ENCODE measurements around the gene NEUROD1. TPM values are rescaled to one million over a fixed set of nuclear protein-coding genes. Genes with fewer than 3 reads are reported as not detected.

Gene NEUROD1
- total RNA-seq, 2 experiments from 2014 or later: not detected

DNA sequence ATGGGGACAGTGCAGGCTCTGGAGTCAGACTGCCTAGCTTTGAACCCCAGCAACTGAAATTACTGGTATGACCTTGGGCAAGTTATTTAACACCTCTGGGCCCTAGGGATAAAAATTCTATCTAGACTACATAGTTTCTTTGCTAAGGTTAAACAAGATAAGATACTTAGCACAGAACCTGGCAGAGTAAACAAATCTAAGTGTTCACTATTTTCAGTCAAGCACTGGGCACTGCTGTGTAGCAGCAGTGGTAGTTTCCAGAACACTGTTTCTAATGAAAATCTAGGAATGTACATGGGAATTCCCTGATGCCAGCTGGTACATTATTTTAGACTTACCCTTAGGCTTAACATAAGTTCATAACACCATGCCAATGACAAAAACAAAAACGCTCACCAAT lies 40.6 kb downstream of the NEUROD1 start:
- Mint-ChIP-seq H3K4me1 (ENCODE audit: low read depth) (no peaks in the 10 kb centered on the region), H3K9me3 (no peaks in the 10 kb centered on the region), H3K27me3 (peaks cover 5% of the 10 kb centered on the region), H3K36me3 (ENCODE audit: low read depth) (no peaks in the 10 kb centered on the region), H3K4me3 (no peak overlapping the region), H3K27ac (no peak overlapping the region)
- DNase-seq (no peak), ATAC-seq (no peak)
- intact Hi-C loops (cut with micrococcal nuclease): no loop called here
- POLR2A ChIA-PET: no interaction called here
- TF ChIP-seq, protein P1, sequence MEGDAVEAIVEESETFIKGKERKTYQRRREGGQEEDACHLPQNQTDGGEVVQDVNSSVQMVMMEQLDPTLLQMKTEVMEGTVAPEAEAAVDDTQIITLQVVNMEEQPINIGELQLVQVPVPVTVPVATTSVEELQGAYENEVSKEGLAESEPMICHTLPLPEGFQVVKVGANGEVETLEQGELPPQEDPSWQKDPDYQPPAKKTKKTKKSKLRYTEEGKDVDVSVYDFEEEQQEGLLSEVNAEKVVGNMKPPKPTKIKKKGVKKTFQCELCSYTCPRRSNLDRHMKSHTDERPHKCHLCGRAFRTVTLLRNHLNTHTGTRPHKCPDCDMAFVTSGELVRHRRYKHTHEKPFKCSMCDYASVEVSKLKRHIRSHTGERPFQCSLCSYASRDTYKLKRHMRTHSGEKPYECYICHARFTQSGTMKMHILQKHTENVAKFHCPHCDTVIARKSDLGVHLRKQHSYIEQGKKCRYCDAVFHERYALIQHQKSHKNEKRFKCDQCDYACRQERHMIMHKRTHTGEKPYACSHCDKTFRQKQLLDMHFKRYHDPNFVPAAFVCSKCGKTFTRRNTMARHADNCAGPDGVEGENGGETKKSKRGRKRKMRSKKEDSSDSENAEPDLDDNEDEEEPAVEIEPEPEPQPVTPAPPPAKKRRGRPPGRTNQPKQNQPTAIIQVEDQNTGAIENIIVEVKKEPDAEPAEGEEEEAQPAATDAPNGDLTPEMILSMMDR (IDR thresholded peaks at IDR 0.05): no peak
- CTCF ChIA-PET: no interaction called here

DNA sequence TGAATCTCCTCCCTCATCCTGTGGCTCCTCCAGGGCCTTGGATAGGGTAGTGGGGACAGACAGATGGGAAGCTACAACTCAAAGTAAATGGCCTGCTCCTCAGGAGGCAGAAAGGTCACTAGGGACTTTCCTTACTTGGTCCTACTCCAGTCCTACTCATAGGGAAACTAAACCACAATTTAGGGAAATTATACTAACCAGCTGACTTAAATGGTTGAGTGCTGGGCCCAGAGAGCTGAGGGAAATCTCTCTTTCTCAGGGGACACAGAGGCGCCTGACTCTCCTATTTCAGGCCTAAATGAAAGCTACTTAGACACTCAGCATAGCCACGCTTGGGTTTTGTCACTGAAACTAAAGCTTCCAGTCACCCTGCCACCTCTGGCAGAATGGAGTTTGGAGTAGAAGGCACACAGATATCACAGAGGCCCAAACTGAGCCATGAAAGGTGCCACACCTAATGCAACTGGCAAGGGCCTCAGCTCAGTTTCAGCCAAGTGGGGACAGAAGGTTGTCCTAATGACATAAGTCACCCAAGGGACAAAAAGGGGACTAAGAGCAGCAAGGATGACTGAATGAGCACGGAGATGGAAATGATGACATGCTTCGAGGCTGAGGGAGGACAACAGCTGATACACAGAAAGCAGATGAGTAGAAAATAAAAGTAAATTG lies 47.5 kb downstream of the NEUROD1 start:
- peaks cover 1% of the 10 kb centered on the region for H3K27me3 Mint-ChIP-seq
- no peaks in the 10 kb centered on the region for H3K36me3 Mint-ChIP-seq (ENCODE audit: low read depth)
- H3K4me1 Mint-ChIP-seq (ENCODE audit: low read depth): no peaks in the 10 kb centered on the region
- intact Hi-C loops (cut with micrococcal nuclease): no loop called here
- H3K27ac Mint-ChIP-seq: no peak overlapping the region
- DNase-seq (no peak), ATAC-seq (no peak)
- TF ChIP-seq, protein P1 (IDR thresholded peaks at IDR 0.05): no peak
- POLR2A ChIA-PET: no interaction called here
- no peaks in the 10 kb centered on the region for H3K9me3 Mint-ChIP-seq
- no peak overlapping the region for H3K4me3 Mint-ChIP-seq
- CTCF ChIA-PET: no interaction called here

DNA sequence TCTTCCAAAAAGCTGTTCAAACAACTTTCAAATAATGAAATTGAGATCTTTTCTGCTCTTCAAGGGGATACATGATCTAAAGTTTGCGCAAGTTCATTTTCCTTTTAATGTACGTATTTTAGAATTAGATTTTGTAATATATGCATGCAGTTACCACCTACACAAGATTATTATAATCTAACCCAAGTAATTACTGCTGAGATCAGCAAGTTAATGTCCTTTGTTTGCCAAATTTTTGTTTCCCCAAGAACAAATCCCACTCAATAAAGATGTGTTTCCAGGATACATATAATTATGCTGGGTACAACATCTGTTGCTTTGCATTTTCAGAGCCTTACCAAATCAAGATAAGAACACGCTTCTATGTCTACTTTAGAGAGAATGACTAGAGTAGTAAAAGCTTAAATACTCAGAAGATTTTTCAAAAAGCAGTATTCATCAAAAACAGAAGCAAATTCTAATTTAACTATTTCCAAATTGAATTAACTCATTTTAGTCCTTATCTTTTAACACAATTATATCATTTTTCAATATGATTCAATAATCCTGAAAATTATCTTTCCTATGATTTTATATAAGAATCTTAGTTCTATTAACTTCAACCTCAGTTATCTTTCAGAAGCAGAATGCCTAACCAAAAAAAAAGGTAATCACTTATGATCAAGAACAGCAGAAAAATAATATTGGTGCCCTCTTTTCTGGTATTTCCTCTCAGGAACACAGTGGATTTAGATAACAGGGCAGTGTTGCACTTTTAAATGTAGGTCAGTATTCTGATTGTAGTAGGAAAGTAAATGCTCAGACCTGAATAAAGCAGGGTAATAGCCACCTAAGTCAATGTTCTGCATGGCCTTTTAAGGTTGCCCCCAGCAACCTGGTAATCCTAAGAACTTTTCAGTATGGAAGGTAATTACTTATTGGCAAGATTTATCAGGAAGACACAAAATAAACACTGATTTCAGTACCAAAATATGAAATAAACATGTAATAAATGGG lies 51.4 kb downstream of the NEUROD1 start:
- intact Hi-C loops (cut with micrococcal nuclease): no loop called here

DNA sequence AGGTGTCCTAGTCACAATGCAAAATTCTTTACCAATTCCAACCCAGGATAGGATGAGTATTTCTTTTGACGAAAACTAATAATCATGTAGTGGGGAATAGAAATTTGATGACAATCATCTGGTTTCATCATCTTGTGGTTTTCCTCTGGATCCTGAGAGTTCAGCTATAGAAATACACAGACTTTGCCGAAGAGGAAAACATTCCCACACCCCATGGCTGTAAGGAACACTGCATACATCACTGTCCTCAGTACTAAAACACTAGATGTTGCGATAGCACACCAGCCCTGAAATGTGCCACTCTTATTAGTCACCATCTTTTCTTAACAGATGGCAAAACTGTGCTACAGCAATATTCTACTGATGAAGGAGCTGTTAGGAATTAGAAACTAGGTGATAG lies 52.8 kb downstream of the NEUROD1 start:
- Mint-ChIP-seq H3K27me3 (peaks cover 8% of the 10 kb centered on the region), H3K4me1 (ENCODE audit: low read depth) (no peaks in the 10 kb centered on the region), H3K27ac (no peak overlapping the region), H3K9me3 (no peaks in the 10 kb centered on the region), H3K4me3 (no peak overlapping the region), H3K36me3 (ENCODE audit: low read depth) (no peaks in the 10 kb centered on the region)
- no peak for DNase-seq
- ATAC-seq: no peak
- TF ChIP-seq, protein P1 (IDR thresholded peaks at IDR 0.05): no peak
- intact Hi-C loops (cut with micrococcal nuclease): no loop called here
- CTCF ChIA-PET: interaction anchor here (0.9 kb wide), 1 partner anchor 88 kb away, joined by 4 read pairs; no protein-coding TSS in a partner anchor
- POLR2A ChIA-PET: no interaction called here

More for the DNA sequence above, 51.4 kb downstream of the NEUROD1 start:
- no peak overlapping the region for H3K27ac Mint-ChIP-seq
- ChIA-PET POLR2A (no interaction called here), CTCF (no interaction called here)
- ATAC-seq (no peak), DNase-seq (no peak)
- H3K4me1 Mint-ChIP-seq (ENCODE audit: low read depth): no peaks in the 10 kb centered on the region
- H3K4me3 Mint-ChIP-seq: no peak overlapping the region
- H3K27me3 Mint-ChIP-seq: peaks cover 8% of the 10 kb centered on the region
- H3K9me3 Mint-ChIP-seq: no peaks in the 10 kb centered on the region
- H3K36me3 Mint-ChIP-seq (ENCODE audit: low read depth): no peaks in the 10 kb centered on the region
- TF ChIP-seq, protein P1 (IDR thresholded peaks at IDR 0.05): no peak

DNA sequence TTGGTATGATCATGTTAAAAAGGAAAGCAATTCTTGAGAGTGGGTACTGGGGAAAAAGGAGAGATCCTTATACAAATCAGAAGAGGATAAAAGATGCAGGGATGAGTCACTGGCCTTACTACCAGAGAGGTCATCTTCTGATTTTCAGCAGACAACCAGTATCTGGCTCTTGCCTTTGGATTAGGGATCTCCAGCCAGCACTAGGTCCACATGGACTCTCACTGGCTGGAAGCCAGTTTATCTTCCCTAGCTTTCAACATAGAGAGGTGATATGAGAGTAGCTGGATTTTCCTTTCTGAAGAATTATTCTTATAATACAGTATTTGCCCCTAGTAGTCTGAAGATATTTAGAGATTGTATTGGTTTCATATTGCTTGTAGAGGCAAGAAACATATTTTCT lies 53.6 kb downstream of the NEUROD1 start:
- no peak for ATAC-seq
- intact Hi-C loops (cut with micrococcal nuclease): no loop called here
- TF ChIP-seq, protein P1 (IDR thresholded peaks at IDR 0.05): no peak
- Mint-ChIP-seq H3K4me1 (ENCODE audit: low read depth) (no peaks in the 10 kb centered on the region), H3K27ac (no peak overlapping the region), H3K4me3 (no peak overlapping the region), H3K9me3 (no peaks in the 10 kb centered on the region), H3K27me3 (peaks cover 8% of the 10 kb centered on the region), H3K36me3 (ENCODE audit: low read depth) (no peaks in the 10 kb centered on the region)
- DNase-seq: no peak
- POLR2A ChIA-PET: no interaction called here
- CTCF ChIA-PET: no interaction called here
